HCT116 (cell line): ENCODE measurements around the gene ASCC1. TPM values are rescaled to one million over a fixed set of nuclear protein-coding genes. Genes with fewer than 3 reads are reported as not detected.

Source experiments
- ATAC-seq: fragments of 200-7000 bp; cut with Tn5 transposase; 2 replicates; pipeline ENCODE4 v1.9.1; 2020; ENCODE audit warnings: mild to moderate bottlenecking, moderate library complexity
- BruUV-seq: library from RNA; stranded (reverse); fragments of 400-500 nt; replicated peaks from 2 replicates; lab custom pipeline; 2021; lab: Mats Ljungman, UMichigan
- CTCF ChIA-PET: fragments of 300-600 bp; sonication (Branson Sonifier 250); formaldehyde crosslinking; loops from one replicate; lab custom pipeline; 2021; ENCODE audit warnings: antibody characterized with exemption; lab: Charles Lee
- POLR2A ChIA-PET: fragments of 300-600, 350-600 bp; sonication (Branson Sonifier 250); formaldehyde crosslinking; loops from one replicate; lab custom pipeline; 2021; ENCODE audit warnings: antibody characterized with exemption; lab: Charles Lee
- RAD21 ChIA-PET, 2 experiments: fragments of 300-600 bp; sonication (Branson Sonifier 250); formaldehyde crosslinking; loops; one replicate each; lab custom pipeline; 2023; ENCODE audit warnings: low total read pairs in 2 of 2; ENCODE audit not compliant: uncharacterized antibody in 2 of 2, unreplicated experiment in 2 of 2, low non-redundant PET in 1 of 2; lab: Charles Lee
- DNase-seq: peaks from one replicate; pipeline ENCODE4 v3.0.0-alpha.2; 2010; ENCODE audit warnings: low read depth, low spot score
- H2AFZ ChIP-seq: fragments of 200-600 bp; shearing (Covaris generic), sonication (generic); 2 replicates; pipeline ENCODE4 v1.6.1; 2017; ENCODE audit warnings: low read depth, mixed run types, mixed read lengths, antibody characterized with exemption, low read length; ENCODE audit not compliant: poor library complexity, severe bottlenecking
- H3K27ac ChIP-seq: 2 replicates; pipeline ENCODE4 v1.5.1; 2012; ENCODE audit warnings: low read depth, low read length
- H3K27me3 ChIP-seq: fragments of 200-600 bp; sonication (generic); 2 replicates; pipeline ENCODE4 v1.6.1; 2016; ENCODE audit warnings: mixed run types, low read length, mixed read lengths; ENCODE audit not compliant: insufficient read depth
- H3K36me3 ChIP-seq, 2 experiments: fragments of 200-500 bp in 1 of 2; fragments of 200-600 bp in 1 of 2; sonication (Bioruptor generic) in 1 of 2; sonication (generic) in 1 of 2; 2 replicates each; pipeline versions ENCODE4 v1.5.1 to v1.6.1; 2014 to 2016; ENCODE audit warnings: low read length in 2 of 2, inconsistent platforms in 1 of 2, mixed read lengths in 1 of 2, mixed run types in 1 of 2; ENCODE audit not compliant: insufficient read depth in 2 of 2, control insufficient read depth in 1 of 2
- H3K4me1 ChIP-seq, 2 experiments: fragments of 200-600 bp in 1 of 2; sonication (generic) in 1 of 2; 2 replicates each; pipeline versions ENCODE4 v1.5.1 to v1.6.1; 2012 to 2017; ENCODE audit warnings: low read length in 2 of 2, inconsistent platforms in 1 of 2, mild to moderate bottlenecking in 1 of 2, mixed read lengths in 1 of 2, mixed run types in 1 of 2, moderate library complexity in 1 of 2; ENCODE audit not compliant: insufficient read depth in 2 of 2, control insufficient read depth in 1 of 2
- H3K4me2 ChIP-seq: fragments of 200-600 bp; sonication (generic); 2 replicates; pipeline ENCODE4 v1.6.1; 2017; ENCODE audit warnings: mixed run types, low read length, mixed read lengths
- H3K4me3 ChIP-seq, 2 experiments: fragments of 200-600 bp in 1 of 2; sonication (generic) in 1 of 2; replicated peaks in 1 of 2; 2 replicates each; pipeline ENCODE4 v1.5.1; 2011 to 2016; ENCODE audit warnings: low read length in 2 of 2, control low read depth in 1 of 2, low read depth in 1 of 2, mild to moderate bottlenecking in 1 of 2, mixed read lengths in 1 of 2, mixed run types in 1 of 2
- H3K79me2 ChIP-seq: fragments of 200-600 bp; sonication (generic); 2 replicates; pipeline ENCODE4 v1.6.1; 2017; ENCODE audit warnings: mild to moderate bottlenecking, mixed run types, low read length, moderate library complexity, mixed read lengths; ENCODE audit not compliant: insufficient read depth
- H3K9ac ChIP-seq: fragments of 200-600 bp; sonication (generic); 2 replicates; pipeline ENCODE4 v1.6.1; 2016; ENCODE audit warnings: low read length, mixed read lengths
- H3K9me2 ChIP-seq: fragments of 200-600 bp; sonication (generic), shearing (Covaris generic); 2 replicates; pipeline ENCODE4 v1.6.1; 2017; ENCODE audit warnings: mixed run types, mild to moderate bottlenecking, moderate library complexity; ENCODE audit not compliant: insufficient read depth
- H3K9me3 ChIP-seq, 2 experiments: fragments of 200-500 bp in 1 of 2; fragments of 200-600 bp in 1 of 2; sonication (Bioruptor generic) in 1 of 2; sonication (generic) in 1 of 2; 2 replicates each; pipeline ENCODE4 v1.6.1; 2014 to 2017; ENCODE audit warnings: low read length in 2 of 2, mixed read lengths in 2 of 2, inconsistent platforms in 1 of 2, low read depth in 1 of 2, mild to moderate bottlenecking in 1 of 2, mixed run types in 1 of 2, moderate library complexity in 1 of 2; ENCODE audit not compliant: control insufficient read depth in 1 of 2, insufficient read depth in 1 of 2
- H4K20me1 ChIP-seq: fragments of 200-600 bp; sonication (generic), shearing (Covaris generic); 2 replicates; pipeline ENCODE4 v1.6.1; 2017; ENCODE audit warnings: mixed run types, mild to moderate bottlenecking, moderate library complexity; ENCODE audit not compliant: insufficient read depth
- CBX3 ChIP-seq: IDR thresholded peaks from 2 replicates; pipeline ENCODE4 v1.6.1; 2012; ENCODE audit warnings: low read depth
- CEBPB ChIP-seq: IDR thresholded peaks from 2 replicates; pipeline ENCODE4 v1.6.1; 2012; ENCODE audit warnings: low read depth
- CTCF ChIP-seq, 3 experiments: fragments of 200-600 bp in 1 of 3; sonication (generic) in 1 of 3; IDR thresholded peaks in 2 of 3; conservative IDR thresholded peaks in 1 of 3; 2 replicates each; pipeline ENCODE4 v1.5.1; 2012 to 2017; ENCODE audit warnings: low read depth in 2 of 3, low read length in 2 of 3, antibody characterized with exemption in 1 of 3, borderline replicate concordance in 1 of 3, control low read depth in 1 of 3, mild to moderate bottlenecking in 1 of 3, mixed read lengths in 1 of 3, mixed run types in 1 of 3, moderate library complexity in 1 of 3; ENCODE audit not compliant: insufficient read depth in 1 of 3
- EGR1 ChIP-seq: IDR thresholded peaks from 2 replicates; pipeline ENCODE4 v1.6.1; 2012; ENCODE audit warnings: low read depth
- ELF1 ChIP-seq: IDR thresholded peaks from 2 replicates; pipeline ENCODE4 v1.6.1; 2012; ENCODE audit warnings: low read depth, borderline replicate concordance
- FOSL1 ChIP-seq: IDR thresholded peaks from 2 replicates; pipeline ENCODE4 v1.6.1; 2012; ENCODE audit warnings: low read depth
- JUND ChIP-seq: IDR thresholded peaks from 2 replicates; pipeline ENCODE4 v1.6.1; 2012
- POLR2A ChIP-seq: IDR thresholded peaks from 2 replicates; pipeline ENCODE4 v1.7.0; 2011; ENCODE audit warnings: borderline replicate concordance; ENCODE audit not compliant: insufficient read depth, insufficient read length; ENCODE audit errors: extremely low read depth
- POLR2AphosphoS5 ChIP-seq: IDR thresholded peaks from 2 replicates; pipeline ENCODE4 v1.6.1; 2011; ENCODE audit warnings: mild to moderate bottlenecking, low read depth, low read length, moderate library complexity
- SIN3A ChIP-seq: IDR thresholded peaks from 2 replicates; pipeline ENCODE4 v1.6.1; 2012; ENCODE audit warnings: low read depth
- SP1 ChIP-seq: IDR thresholded peaks from 2 replicates; pipeline ENCODE4 v1.6.1; 2012; ENCODE audit warnings: low read depth
- SRF ChIP-seq: IDR thresholded peaks from 2 replicates; pipeline ENCODE4 v1.6.1; 2012; ENCODE audit warnings: low read depth
- TCF7L2 ChIP-seq: IDR thresholded peaks from 2 replicates; pipeline ENCODE4 v1.7.0; 2011; ENCODE audit warnings: borderline replicate concordance, inconsistent platforms; ENCODE audit not compliant: insufficient read depth, insufficient read length; ENCODE audit errors: extremely low read depth
- YY1 ChIP-seq: IDR thresholded peaks from 2 replicates; pipeline ENCODE4 v1.6.1; 2011; ENCODE audit warnings: low read length, low read depth, moderate library complexity, mild to moderate bottlenecking; ENCODE audit not compliant: insufficient replicate concordance; ENCODE audit errors: extremely low read depth
- ZBTB33 ChIP-seq: IDR thresholded peaks from 2 replicates; pipeline ENCODE4 v1.6.1; 2011; ENCODE audit warnings: mild to moderate bottlenecking, low read length, moderate library complexity; ENCODE audit not compliant: insufficient replicate concordance; ENCODE audit errors: extremely low read depth
- ZFX ChIP-seq: fragments of 450-650 bp; IDR thresholded peaks from 2 replicates; pipeline ENCODE4 v1.6.1; 2017
- ZNF274 ChIP-seq: fragments of 200-500 bp; sonication (Bioruptor generic); IDR thresholded peaks from 2 replicates; pipeline ENCODE4 v1.6.1; 2014; ENCODE audit warnings: mild to moderate bottlenecking, low read depth, low read length, inconsistent platforms
- intact Hi-C: fragments of 100-400 bp; cut with micrococcal nuclease; formaldehyde crosslinking; loops from 2 replicates; pipeline ENCODE4 v1.10.0; 2022
- total RNA-seq: library from RNA; stranded (reverse); gene quantifications from one replicate; pipeline ENCODE4 v1.2.1, GENCODE V29; 2021; ENCODE audit not compliant: unreplicated experiment
- TF ChIP-seq, protein P1 (sequence below): IDR thresholded peaks from 2 replicates; pipeline ENCODE4 v1.6.1; 2012; ENCODE audit warnings: low read depth
- TF ChIP-seq, protein P2 (sequence below): IDR thresholded peaks from 2 replicates; pipeline ENCODE4 v1.6.1; 2012

ASCC1 gene
- total RNA-seq, 1 experiment from 2014 or later = 34.5 TPM

- Histone ChIP-seq H4K20me1 (no peaks in the 10 kb centered on the region), H3K27ac (no peak overlapping the region), H3K4me3 (no peak overlapping the region), H3K27me3 (no peaks in the 10 kb centered on the region), H2AFZ (no peak overlapping the region), H3K36me3 (no peaks in the 10 kb centered on the region), H3K9ac (no peak overlapping the region), H3K4me1 (peaks cover 0 to 4% of the 10 kb centered on the region in 2 experiments; a peak in 1 of 4 replicates), H3K4me2 (no peak overlapping the region), H3K9me2 (no peaks in the 10 kb centered on the region), H3K9me3 (peaks cover 0 to 6% of the 10 kb centered on the region in 2 experiments; a peak in 1 of 4 replicates), H3K79me2 (no peaks in the 10 kb centered on the region)
- intact Hi-C loops = no loop called here
- ATAC-seq = no peak
- CTCF ChIA-PET = no interaction called here
- BruUV-seq = no TSS peak
- POLR2A ChIA-PET = no interaction called here
- TF ChIP-seq EGR1 (no peak), CEBPB (no peak), ELF1 (no peak), SRF (no peak), POLR2AphosphoS5 (no peak), FOSL1 (no peak), SP1 (no peak), ZFX (no peak), TCF7L2 (no peak), ZBTB33 (no peak), CBX3 (no peak), POLR2A (no peak), JUND (no peak), ZNF274 (no peak), SIN3A (no peak), CTCF (IDR thresholded peaks at IDR 0.05 in 2 of 3, conservative IDR thresholded peaks at IDR 0.05 in 1 of 3; ENCODE audit: borderline replicate concordance in 1 of 3, insufficient read depth in 1 of 3, low read depth in 2 of 3, low read length in 2 of 3) (no peak), YY1 (no peak)
- TF ChIP-seq, protein P1, sequence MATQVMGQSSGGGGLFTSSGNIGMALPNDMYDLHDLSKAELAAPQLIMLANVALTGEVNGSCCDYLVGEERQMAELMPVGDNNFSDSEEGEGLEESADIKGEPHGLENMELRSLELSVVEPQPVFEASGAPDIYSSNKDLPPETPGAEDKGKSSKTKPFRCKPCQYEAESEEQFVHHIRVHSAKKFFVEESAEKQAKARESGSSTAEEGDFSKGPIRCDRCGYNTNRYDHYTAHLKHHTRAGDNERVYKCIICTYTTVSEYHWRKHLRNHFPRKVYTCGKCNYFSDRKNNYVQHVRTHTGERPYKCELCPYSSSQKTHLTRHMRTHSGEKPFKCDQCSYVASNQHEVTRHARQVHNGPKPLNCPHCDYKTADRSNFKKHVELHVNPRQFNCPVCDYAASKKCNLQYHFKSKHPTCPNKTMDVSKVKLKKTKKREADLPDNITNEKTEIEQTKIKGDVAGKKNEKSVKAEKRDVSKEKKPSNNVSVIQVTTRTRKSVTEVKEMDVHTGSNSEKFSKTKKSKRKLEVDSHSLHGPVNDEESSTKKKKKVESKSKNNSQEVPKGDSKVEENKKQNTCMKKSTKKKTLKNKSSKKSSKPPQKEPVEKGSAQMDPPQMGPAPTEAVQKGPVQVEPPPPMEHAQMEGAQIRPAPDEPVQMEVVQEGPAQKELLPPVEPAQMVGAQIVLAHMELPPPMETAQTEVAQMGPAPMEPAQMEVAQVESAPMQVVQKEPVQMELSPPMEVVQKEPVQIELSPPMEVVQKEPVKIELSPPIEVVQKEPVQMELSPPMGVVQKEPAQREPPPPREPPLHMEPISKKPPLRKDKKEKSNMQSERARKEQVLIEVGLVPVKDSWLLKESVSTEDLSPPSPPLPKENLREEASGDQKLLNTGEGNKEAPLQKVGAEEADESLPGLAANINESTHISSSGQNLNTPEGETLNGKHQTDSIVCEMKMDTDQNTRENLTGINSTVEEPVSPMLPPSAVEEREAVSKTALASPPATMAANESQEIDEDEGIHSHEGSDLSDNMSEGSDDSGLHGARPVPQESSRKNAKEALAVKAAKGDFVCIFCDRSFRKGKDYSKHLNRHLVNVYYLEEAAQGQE = no peak
- TF ChIP-seq, protein P2, sequence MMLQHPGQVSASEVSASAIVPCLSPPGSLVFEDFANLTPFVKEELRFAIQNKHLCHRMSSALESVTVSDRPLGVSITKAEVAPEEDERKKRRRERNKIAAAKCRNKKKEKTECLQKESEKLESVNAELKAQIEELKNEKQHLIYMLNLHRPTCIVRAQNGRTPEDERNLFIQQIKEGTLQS = no peak
- DNase-seq = no peak
- RAD21 ChIA-PET = no interaction called here
Measured at GRCh38 chr10:72050873-72051272, 165.2 kb downstream of the ASCC1 start.
